HepG2 (cell line): Measurements from ENCODE around the gene LDLRAD4. TPM values are rescaled to one million over a fixed set of nuclear protein-coding genes. Genes with fewer than 3 reads are reported as not detected.

Experiments
- ATAC-seq: fragments of 200-7000 bp; cut with Tn5 transposase; 3 replicates; pipeline ENCODE4 v1.9.1; 2020; ENCODE audit warnings: mild to moderate bottlenecking, moderate library complexity
- BruUV-seq: library from RNA; stranded (reverse); fragments of 400-500 nt; replicated peaks from 2 replicates; lab custom pipeline; 2021; lab: Mats Ljungman, UMichigan
- CTCF ChIA-PET: fragments of 300-600 bp; formaldehyde crosslinking; extraction: SDS; loops from one replicate; lab custom pipeline; 2021; ENCODE audit warnings: low total read pairs, inconsistent platforms, low intra/inter-chr PET ratio; lab: Yijun Ruan, JAX
- POLR2A ChIA-PET: fragments of 350-600 bp; sonication (Branson Sonifier 250); formaldehyde crosslinking; loops from one replicate; lab custom pipeline; 2020; ENCODE audit warnings: antibody characterized with exemption, inconsistent platforms; lab: Yijun Ruan, JAX
- DNase-seq: peaks from one replicate; pipeline ENCODE4 v3.0.0-alpha.2; 2015; ENCODE audit warnings: low spot score
- FAIRE-seq: peaks from 3 replicates; lab custom pipeline; 2011; peaks lifted over from hg19 to GRCh38; lab: Jason Lieb, UNC
- H2AFZ ChIP-seq: one replicate; pipeline ENCODE4 v1.6.1; 2011; ENCODE audit warnings: low read length, inconsistent platforms
- H3K27ac ChIP-seq: fragments of 300-600 bp; 3 replicates; pipeline ENCODE4 v1.8.0; 2011; ENCODE audit warnings: mixed run types, mild to moderate bottlenecking, mixed read lengths, low read length, inconsistent platforms; ENCODE audit not compliant: insufficient read depth; ENCODE audit errors: extremely low read length
- H3K27me3 ChIP-seq, 2 experiments: fragments of 200-600 bp in 1 of 2; 2 replicates in 1 of 2; 3 replicates in 1 of 2; pipeline versions ENCODE4 v1.6.0 to v1.8.0; 2011; ENCODE audit warnings: low read length in 2 of 2, mild to moderate bottlenecking in 2 of 2, moderate library complexity in 2 of 2, inconsistent platforms in 1 of 2; ENCODE audit not compliant: insufficient read depth in 2 of 2, control insufficient read depth in 1 of 2
- H3K36me3 ChIP-seq, 2 experiments: fragments of 200-600 bp in 1 of 2; replicated peaks in 1 of 2; 2 replicates in 1 of 2; 3 replicates in 1 of 2; pipeline versions ENCODE4 v1.5.1 to v1.8.0; 2011; ENCODE audit warnings: low read length in 2 of 2, inconsistent platforms in 1 of 2; ENCODE audit not compliant: insufficient read depth in 2 of 2, control insufficient read depth in 1 of 2
- H3K4me1 ChIP-seq: 2 replicates; pipeline ENCODE4 v1.5.1; 2012; ENCODE audit warnings: low read length, inconsistent platforms; ENCODE audit not compliant: insufficient read depth
- H3K4me2 ChIP-seq: 2 replicates; pipeline ENCODE4 v1.6.0; 2011; ENCODE audit warnings: low read depth, low read length, inconsistent platforms
- H3K4me3 ChIP-seq, 3 experiments: fragments of 200-600 bp in 1 of 3; sonication (generic), shearing (Covaris generic) in 1 of 3; replicated peaks in 1 of 3; 2 replicates each; pipeline ENCODE4 v1.5.1; 2011 to 2016; ENCODE audit warnings: low read length in 3 of 3, inconsistent platforms in 2 of 3, low read depth in 2 of 3, mild to moderate bottlenecking in 2 of 3, control low read depth in 1 of 3, mixed read lengths in 1 of 3; ENCODE audit not compliant: insufficient read depth in 1 of 3
- H3K79me2 ChIP-seq: one replicate; pipeline ENCODE4 v1.6.1; 2011; ENCODE audit warnings: low read length, inconsistent platforms; ENCODE audit not compliant: insufficient read depth
- H3K9ac ChIP-seq: 2 replicates; pipeline ENCODE4 v1.6.0; 2011; ENCODE audit warnings: mild to moderate bottlenecking, low read depth, low read length, inconsistent platforms; ENCODE audit not compliant: insufficient read depth
- H3K9me3 ChIP-seq: 2 replicates; pipeline ENCODE4 v1.5.1; 2012; ENCODE audit warnings: mild to moderate bottlenecking, low read length
- H4K20me1 ChIP-seq: 2 replicates; pipeline ENCODE4 v1.6.0; 2011; ENCODE audit warnings: inconsistent platforms, mild to moderate bottlenecking, low read length, moderate library complexity; ENCODE audit not compliant: insufficient read depth
- NFATC3 ChIP-seq: sonication (generic); formaldehyde crosslinking; IDR thresholded peaks from 2 replicates; pipeline ENCODE4 v1.5.1; 2020; ENCODE audit warnings: mild to moderate bottlenecking, missing genetic modification reagents
- ZNF552 ChIP-seq: sonication (generic); formaldehyde crosslinking; IDR thresholded peaks from 2 replicates; pipeline ENCODE4 v1.9.0; 2022; ENCODE audit warnings: missing genetic modification reagents, mild to moderate bottlenecking, borderline replicate concordance
- ZSCAN29 ChIP-seq: sonication (generic); formaldehyde crosslinking; conservative IDR thresholded peaks from 2 replicates; pipeline ENCODE4 v1.4.0; 2020; ENCODE audit warnings: mild to moderate bottlenecking, missing genetic modification reagents
- WGBS: methylation state at CpG from one replicate; pipeline ENCODE4 v1.1.6; 2017; ENCODE audit warnings: low lambda C conversion rate; 5-methylcytosine and 5-hydroxymethylcytosine counted together
- in situ Hi-C: cut with HindIII; loops from 2 replicates; pipeline ENCODE4 v1.10.0; 2017; ENCODE audit warnings: low pct_unique_long_range_greater_than_20kb; ENCODE audit not compliant: extremely low pct_ligation_motif_present
- intact Hi-C: fragments of 100-400 bp; cut with micrococcal nuclease; formaldehyde crosslinking; loops from one replicate; pipeline ENCODE4 v1.10.0; 2022; ENCODE audit not compliant: unreplicated experiment
- polyA plus RNA-seq, 8 experiments: library from polyadenylated mRNA; depleted of rRNA in 3 of 8; stranded (reverse) in 7 of 8; unstranded in 1 of 8; fragments of >200 nt; fragmentation: Illumina TruSeq in 4 of 8; extraction: Trizol in 4 of 8; gene quantifications; 2 replicates each; pipeline versions ENCODE4 v1.2.1 to v1.2.3, GENCODE V29; 2011 to 2016; ENCODE audit warnings: low read depth in 4 of 8, missing spikeins in 1 of 8, mixed read lengths in 1 of 8; ENCODE audit not compliant: insufficient read depth in 1 of 8
- total RNA-seq, 5 experiments: library from RNA; depleted of rRNA; stranded (reverse); fragments of >200 nt; fragmentation: Illumina TruSeq; extraction: Trizol; gene quantifications; 2 replicates each; pipeline ENCODE4 v1.2.3, GENCODE V29; 2016; ENCODE audit warnings: low read depth in 1 of 5
- TF ChIP-seq, protein P1 (sequence below): sonication (generic); formaldehyde crosslinking; IDR thresholded peaks from one replicate; pipeline ENCODE4 v1.5.1; 2020; ENCODE audit warnings: mild to moderate bottlenecking, missing genetic modification reagents; ENCODE audit errors: not compliant biosample characterization

Gene LDLRAD4
- total and polyA plus RNA-seq, 2 of the 13 experiments (the other 11 are each of a cell fraction or from before 2014, with no cell fraction given): 13.6 to 20.9 TPM

DNA sequence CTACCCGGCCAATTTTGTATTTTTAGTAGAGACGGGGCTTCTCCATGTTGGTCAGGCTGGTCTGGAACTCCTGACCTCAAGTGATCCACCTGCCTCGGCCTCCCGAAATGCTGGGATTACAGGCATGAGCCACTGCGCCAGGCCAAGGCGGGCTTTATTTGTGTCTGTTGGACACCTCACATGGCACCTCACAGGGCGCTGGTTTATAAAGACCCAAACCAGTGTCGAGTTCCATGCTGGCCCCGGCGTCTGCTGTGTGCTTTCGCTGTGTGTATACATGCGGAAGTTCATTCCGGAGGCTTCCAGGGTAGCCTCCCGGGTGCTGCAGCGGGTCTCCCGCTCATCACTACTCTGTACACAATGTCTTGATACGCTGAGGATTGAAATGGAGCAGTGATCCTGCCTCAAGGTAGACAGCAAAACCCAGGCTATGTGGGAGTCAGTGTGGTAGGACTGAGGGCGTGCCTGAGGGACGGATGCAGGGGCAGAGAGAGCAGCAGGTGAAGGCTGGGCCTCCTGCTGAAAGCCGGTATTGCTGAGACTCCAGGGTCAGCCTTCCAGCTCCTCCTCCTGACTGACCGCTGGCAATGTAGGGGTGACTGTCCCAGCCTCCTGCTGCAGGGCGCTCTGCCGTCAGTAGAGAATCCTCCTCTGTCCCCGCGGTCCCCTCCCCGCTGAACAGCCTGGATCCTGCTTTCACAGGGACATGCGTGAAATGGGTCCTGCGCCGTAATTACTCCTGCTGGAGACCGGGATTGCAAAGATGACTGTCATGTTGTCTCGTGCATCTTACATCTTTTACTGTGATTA is 22.7 kb downstream of the LDLRAD4 start:
- H3K27me3 ChIP-seq: no peaks in the 10 kb centered on the region; a peak in 1 of 5 replicates
- H3K9ac ChIP-seq: no peak overlapping the region
- no peaks in the 10 kb centered on the region for H3K79me2 ChIP-seq
- H3K4me2 ChIP-seq: no peak overlapping the region
- no peak for TF ChIP-seq ZNF552
- TF ChIP-seq, protein P1, sequence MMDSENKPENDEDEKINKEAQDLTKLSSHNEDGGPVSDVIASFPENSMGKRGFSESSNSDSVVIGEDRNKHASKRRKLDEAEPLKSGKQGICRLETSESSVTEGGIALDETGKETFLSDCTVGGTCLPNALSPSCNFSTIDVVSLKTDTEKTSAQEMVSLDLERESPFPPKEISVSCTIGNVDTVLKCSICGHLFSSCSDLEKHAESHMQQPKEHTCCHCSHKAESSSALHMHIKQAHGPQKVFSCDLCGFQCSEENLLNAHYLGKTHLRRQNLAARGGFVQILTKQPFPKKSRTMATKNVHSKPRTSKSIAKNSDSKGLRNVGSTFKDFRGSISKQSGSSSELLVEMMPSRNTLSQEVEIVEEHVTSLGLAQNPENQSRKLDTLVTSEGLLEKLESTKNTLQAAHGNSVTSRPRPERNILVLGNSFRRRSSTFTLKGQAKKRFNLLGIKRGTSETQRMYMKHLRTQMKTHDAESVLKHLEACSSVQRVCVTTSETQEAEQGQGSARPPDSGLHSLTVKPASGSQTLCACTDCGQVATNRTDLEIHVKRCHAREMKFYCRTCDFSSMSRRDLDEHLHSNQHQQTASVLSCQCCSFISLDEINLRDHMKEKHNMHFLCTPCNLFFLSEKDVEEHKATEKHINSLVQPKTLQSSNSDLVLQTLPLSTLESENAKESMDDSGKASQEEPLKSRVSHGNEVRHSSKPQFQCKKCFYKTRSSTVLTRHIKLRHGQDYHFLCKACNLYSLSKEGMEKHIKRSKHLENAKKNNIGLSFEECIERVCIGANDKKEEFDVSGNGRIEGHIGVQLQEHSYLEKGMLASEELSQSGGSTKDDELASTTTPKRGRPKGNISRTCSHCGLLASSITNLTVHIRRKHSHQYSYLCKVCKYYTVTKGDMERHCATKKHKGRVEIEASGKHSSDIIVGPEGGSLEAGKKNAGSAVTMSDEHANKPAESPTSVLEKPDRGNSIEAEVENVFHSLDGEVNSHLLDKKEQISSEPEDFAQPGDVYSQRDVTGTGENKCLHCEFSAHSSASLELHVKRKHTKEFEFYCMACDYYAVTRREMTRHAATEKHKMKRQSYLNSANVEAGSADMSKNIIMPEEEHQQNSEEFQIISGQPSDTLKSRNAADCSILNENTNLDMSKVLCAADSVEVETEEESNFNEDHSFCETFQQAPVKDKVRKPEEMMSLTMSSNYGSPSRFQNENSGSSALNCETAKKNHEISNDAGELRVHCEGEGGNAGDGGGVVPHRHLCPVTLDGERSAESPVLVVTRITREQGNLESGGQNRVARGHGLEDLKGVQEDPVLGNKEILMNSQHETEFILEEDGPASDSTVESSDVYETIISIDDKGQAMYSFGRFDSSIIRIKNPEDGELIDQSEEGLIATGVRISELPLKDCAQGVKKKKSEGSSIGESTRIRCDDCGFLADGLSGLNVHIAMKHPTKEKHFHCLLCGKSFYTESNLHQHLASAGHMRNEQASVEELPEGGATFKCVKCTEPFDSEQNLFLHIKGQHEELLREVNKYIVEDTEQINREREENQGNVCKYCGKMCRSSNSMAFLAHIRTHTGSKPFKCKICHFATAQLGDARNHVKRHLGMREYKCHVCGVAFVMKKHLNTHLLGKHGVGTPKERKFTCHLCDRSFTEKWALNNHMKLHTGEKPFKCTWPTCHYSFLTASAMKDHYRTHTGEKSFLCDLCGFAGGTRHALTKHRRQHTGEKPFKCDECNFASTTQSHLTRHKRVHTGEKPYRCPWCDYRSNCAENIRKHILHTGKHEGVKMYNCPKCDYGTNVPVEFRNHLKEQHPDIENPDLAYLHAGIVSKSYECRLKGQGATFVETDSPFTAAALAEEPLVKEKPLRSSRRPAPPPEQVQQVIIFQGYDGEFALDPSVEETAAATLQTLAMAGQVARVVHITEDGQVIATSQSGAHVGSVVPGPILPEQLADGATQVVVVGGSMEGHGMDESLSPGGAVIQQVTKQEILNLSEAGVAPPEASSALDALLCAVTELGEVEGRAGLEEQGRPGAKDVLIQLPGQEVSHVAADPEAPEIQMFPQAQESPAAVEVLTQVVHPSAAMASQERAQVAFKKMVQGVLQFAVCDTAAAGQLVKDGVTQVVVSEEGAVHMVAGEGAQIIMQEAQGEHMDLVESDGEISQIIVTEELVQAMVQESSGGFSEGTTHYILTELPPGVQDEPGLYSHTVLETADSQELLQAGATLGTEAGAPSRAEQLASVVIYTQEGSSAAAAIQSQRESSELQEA (CRISPR knock-in tag): no peak
- TF ChIP-seq NFATC3: no peak
- no peak for TF ChIP-seq ZSCAN29 (CRISPR knock-in tag)
- H3K9me3 ChIP-seq: no peaks in the 10 kb centered on the region
- WGBS: 97% methylated on average over 17 of the region's 31 CpGs
- in situ Hi-C loops: no loop called here
- no peak overlapping the region for H3K27ac ChIP-seq
- H4K20me1 ChIP-seq: no peaks in the 10 kb centered on the region
- peaks cover 13% of the 10 kb centered on the region for H3K4me1 ChIP-seq
- no TSS peak for BruUV-seq
- ChIA-PET CTCF (no interaction called here), POLR2A (no interaction called here)
- DNase-seq (no peak), FAIRE-seq (no peak), ATAC-seq (no peak)
- H3K36me3 ChIP-seq: no peaks in the 10 kb centered on the region
- H3K4me3 ChIP-seq: no peak overlapping the region
- H2AFZ ChIP-seq: no peak overlapping the region
- intact Hi-C loops: no loop called here
